NT2/D1 (cell line): ENCODE data around the gene NME7.

ENCODE experiments used
- SUZ12 ChIP-seq: IDR thresholded peaks from 2 replicates; pipeline ENCODE4 v1.6.1; 2011; ENCODE audit not compliant: insufficient read length, insufficient read depth; ENCODE audit errors: extremely low read depth
- YY1 ChIP-seq: IDR thresholded peaks from 2 replicates; pipeline ENCODE4 v1.6.1; 2011; ENCODE audit not compliant: insufficient read length, insufficient read depth
- ZNF274 ChIP-seq: IDR thresholded peaks from 2 replicates; pipeline ENCODE4 v1.6.1; 2011; ENCODE audit warnings: mild to moderate bottlenecking, low read depth, low read length

DNA sequence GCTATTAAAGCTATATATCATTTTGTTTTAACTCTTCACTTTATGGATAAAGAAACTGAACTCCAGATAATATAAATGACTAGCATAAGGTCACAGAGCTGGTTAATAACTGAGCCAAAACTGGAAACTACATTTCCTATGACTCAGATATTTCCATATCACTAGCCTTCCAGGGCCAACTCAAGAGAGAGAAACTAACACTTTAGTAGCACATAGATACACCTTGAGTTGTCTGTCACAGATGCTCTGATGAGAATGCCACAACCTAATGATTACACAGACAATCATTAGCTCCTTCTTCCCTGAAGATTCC is 40.7 kb downstream of the NME7 start:
- TF ChIP-seq ZNF274 (no peak), YY1 (no peak), SUZ12 (no peak)
